Measurements from ENCODE around the gene FHIT.

The FHIT gene

GRCh38 chr3:60743631-60744164 lies 507.6 kb downstream of the FHIT start:
- Histone ChIP-seq H3K4me3 (ENCODE audit: insufficient read depth, low read length, poor library complexity, severe bottlenecking) (no peak overlapping the region), H3K9me3 (ENCODE audit: insufficient read depth, low read length) (no peaks in the 10 kb centered on the region), H3F3A (ENCODE audit: insufficient read depth) (no peaks in the 10 kb centered on the region), H3K4me2 (ENCODE audit: low read depth, low read length, poor library complexity, severe bottlenecking) (no peak overlapping the region), H3K9ac (ENCODE audit: low read length) (no peak overlapping the region), H4K20me1 (ENCODE audit: low read depth, low read length) (no peaks in the 10 kb centered on the region), H3K79me2 (ENCODE audit: insufficient read depth, low read length) (no peaks in the 10 kb centered on the region), H3K27ac (ENCODE audit: low read depth, low read length) (no peak overlapping the region), H3K9me2 (replicated peaks; ENCODE audit: insufficient read depth, low read length) (no peaks in the 10 kb centered on the region), H3K36me3 (ENCODE audit: low read length) (no peaks in the 10 kb centered on the region), H2AFZ (ENCODE audit: low read depth, low read length, severe bottlenecking) (no peak overlapping the region), H3K27me3 (ENCODE audit: low read length) (no peaks in the 10 kb centered on the region)
- no peak for TF ChIP-seq CTCF (IDR thresholded peaks at IDR 0.05; ENCODE audit: insufficient read depth, low read length, poor library complexity, severe bottlenecking)
- no peak for TF ChIP-seq EZH2phosphoT487 (conservative IDR thresholded peaks at IDR 0.05; ENCODE audit: low read length)

- no peak overlapping the region for H3K27ac ChIP-seq (ENCODE audit: low read depth, low read length)
- no peaks in the 10 kb centered on the region for H3F3A ChIP-seq (ENCODE audit: insufficient read depth)
- no peak overlapping the region for H3K4me2 ChIP-seq (ENCODE audit: low read depth, low read length, poor library complexity, severe bottlenecking)
- H4K20me1 ChIP-seq (ENCODE audit: low read depth, low read length) = no peaks in the 10 kb centered on the region
- H3K9me3 ChIP-seq (ENCODE audit: insufficient read depth, low read length) = no peaks in the 10 kb centered on the region
- no peaks in the 10 kb centered on the region for H3K36me3 ChIP-seq (ENCODE audit: low read length)
- no peaks in the 10 kb centered on the region for H3K27me3 ChIP-seq (ENCODE audit: low read length)
- no peak for TF ChIP-seq EZH2phosphoT487 (conservative IDR thresholded peaks at IDR 0.05; ENCODE audit: low read length)
- TF ChIP-seq CTCF (IDR thresholded peaks at IDR 0.05; ENCODE audit: insufficient read depth, low read length, poor library complexity, severe bottlenecking) = no peak
- H3K9me2 ChIP-seq (replicated peaks; ENCODE audit: insufficient read depth, low read length) = no peaks in the 10 kb centered on the region
- no peaks in the 10 kb centered on the region for H3K79me2 ChIP-seq (ENCODE audit: insufficient read depth, low read length)
- no peak overlapping the region for H3K9ac ChIP-seq (ENCODE audit: low read length)
- no peak overlapping the region for H2AFZ ChIP-seq (ENCODE audit: low read depth, low read length, severe bottlenecking)
- no peak overlapping the region for H3K4me3 ChIP-seq (ENCODE audit: insufficient read depth, low read length, poor library complexity, severe bottlenecking)
Measured at GRCh38 chr3:60742606-60743145, 508.6 kb downstream of the FHIT start.

- Histone ChIP-seq H3K9me2 (replicated peaks; ENCODE audit: insufficient read depth, low read length) (no peaks in the 10 kb centered on the region), H3K79me2 (ENCODE audit: insufficient read depth, low read length) (no peaks in the 10 kb centered on the region), H3K4me2 (ENCODE audit: low read depth, low read length, poor library complexity, severe bottlenecking) (no peak overlapping the region), H3K9ac (ENCODE audit: low read length) (no peak overlapping the region), H4K20me1 (ENCODE audit: low read depth, low read length) (no peaks in the 10 kb centered on the region), H3K27me3 (ENCODE audit: low read length) (no peaks in the 10 kb centered on the region), H3K4me3 (ENCODE audit: insufficient read depth, low read length, poor library complexity, severe bottlenecking) (no peak overlapping the region), H3K27ac (ENCODE audit: low read depth, low read length) (no peak overlapping the region), H3F3A (ENCODE audit: insufficient read depth) (no peaks in the 10 kb centered on the region), H3K9me3 (ENCODE audit: insufficient read depth, low read length) (no peaks in the 10 kb centered on the region), H2AFZ (ENCODE audit: low read depth, low read length, severe bottlenecking) (no peak overlapping the region), H3K36me3 (ENCODE audit: low read length) (no peaks in the 10 kb centered on the region)
- TF ChIP-seq EZH2phosphoT487 (conservative IDR thresholded peaks at IDR 0.05; ENCODE audit: low read length) = no peak
- TF ChIP-seq CTCF (IDR thresholded peaks at IDR 0.05; ENCODE audit: insufficient read depth, low read length, poor library complexity, severe bottlenecking) = no peak
Measured at GRCh38 chr3:60737633-60738399, 513.4 kb downstream of the FHIT start.
